ENCODE measurements around the gene TPSG1.
"Not testable (repeated sequence)": the region's sequence is repeated elsewhere in the genome, so short reads cannot be mapped to it uniquely, and the experiment has no call there.

TPSG1 gene

DNA sequence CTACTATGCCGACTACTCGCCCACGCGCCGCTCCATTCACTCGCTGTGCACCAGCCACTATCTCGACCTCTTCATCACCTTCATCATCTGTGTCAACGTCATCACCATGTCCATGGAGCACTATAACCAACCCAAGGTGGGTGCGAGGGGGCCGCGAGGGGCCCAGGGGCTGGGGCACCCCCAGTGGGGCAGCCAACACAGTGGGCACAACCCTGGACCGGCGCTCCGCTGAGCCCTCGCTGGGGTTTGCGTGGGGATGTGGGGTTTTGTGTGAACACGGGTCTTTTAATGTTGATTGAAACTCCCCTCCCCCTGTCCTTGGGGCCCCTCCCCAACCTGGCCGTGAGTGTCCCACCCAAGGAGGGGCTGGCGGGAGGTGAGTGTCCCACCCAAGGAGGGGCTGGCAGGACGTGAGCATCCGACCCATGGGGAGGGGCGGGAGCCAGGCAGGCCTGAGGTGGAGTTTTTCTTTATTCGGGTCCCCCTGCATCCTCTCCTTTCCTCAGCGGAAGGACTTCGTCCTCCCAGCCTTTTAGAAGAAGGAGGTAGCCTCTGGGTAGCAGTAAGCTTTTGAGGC, 11.2 kb downstream of the TPSG1 start:
- no peak for DNase-seq

DNA sequence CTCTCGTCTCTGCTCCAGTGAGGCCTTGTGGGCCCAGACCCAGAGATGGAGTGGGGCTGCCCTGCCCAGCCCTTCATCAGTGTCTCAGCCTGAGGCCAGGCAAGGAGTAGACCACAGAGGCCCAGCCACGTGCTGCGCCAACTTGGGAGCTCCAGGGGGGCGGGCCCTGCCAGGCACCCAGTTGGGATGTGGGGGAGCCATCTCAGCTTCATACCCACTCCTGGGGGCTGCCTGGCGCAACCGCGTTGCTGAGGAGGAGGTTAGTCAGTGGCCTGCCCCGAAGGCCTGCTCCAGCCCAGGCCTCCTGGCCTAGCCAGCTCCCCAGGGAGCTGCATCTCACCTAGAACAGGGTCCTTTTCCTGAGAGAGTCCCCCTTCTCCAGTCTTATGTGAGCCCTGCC, 11.8 kb downstream of the TPSG1 start:
- DNase-seq: no peak

DNA sequence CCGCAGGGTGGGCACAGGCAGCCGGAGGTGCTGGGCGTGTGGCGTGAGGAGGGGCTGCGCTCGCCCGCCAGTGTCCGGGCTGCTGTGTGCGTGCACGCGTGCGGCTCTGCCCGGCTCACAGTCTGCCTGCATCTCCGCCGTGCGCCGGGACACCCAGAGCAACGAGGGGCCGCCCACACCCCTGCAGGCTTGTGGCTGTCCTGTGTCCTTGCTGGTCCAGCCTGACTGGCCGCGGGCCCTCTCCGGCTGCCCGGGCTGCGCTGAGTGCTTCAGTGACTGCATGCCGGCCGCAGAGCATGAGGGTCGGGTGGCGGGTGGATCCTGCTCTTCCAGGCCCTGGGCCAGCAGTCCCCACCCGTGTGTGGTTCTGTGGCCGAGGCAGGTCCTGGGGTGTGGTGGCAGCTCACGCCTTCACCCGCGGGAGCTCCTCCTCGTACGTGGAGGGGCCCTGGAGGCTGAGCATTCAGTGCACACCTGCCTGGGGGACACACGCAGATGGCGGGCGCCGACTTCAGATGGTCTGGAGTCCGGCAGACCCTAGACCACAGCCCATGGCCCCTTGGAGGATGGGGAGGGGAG, 12.4 kb downstream of the TPSG1 start:
- no peak for DNase-seq

GRCh38 chr16:1211451-1212268, 13.4 kb downstream of the TPSG1 start:
- no peak for DNase-seq

GRCh38 chr16:1210461-1210860, 14.6 kb downstream of the TPSG1 start:
- no peak for DNase-seq

DNA sequence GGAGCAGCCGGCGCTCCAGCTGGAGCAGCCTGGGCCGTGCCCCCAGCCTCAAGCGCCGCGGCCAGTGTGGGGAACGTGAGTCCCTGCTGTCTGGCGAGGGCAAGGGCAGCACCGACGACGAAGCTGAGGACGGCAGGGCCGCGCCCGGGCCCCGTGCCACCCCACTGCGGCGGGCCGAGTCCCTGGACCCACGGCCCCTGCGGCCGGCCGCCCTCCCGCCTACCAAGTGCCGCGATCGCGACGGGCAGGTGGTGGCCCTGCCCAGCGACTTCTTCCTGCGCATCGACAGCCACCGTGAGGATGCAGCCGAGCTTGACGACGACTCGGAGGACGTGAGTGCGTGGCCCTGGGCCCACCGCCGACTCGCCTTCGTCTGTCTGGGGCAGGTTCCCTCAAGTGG, 16.0 kb downstream of the TPSG1 start:
- DNase-seq: no peak

DNA sequence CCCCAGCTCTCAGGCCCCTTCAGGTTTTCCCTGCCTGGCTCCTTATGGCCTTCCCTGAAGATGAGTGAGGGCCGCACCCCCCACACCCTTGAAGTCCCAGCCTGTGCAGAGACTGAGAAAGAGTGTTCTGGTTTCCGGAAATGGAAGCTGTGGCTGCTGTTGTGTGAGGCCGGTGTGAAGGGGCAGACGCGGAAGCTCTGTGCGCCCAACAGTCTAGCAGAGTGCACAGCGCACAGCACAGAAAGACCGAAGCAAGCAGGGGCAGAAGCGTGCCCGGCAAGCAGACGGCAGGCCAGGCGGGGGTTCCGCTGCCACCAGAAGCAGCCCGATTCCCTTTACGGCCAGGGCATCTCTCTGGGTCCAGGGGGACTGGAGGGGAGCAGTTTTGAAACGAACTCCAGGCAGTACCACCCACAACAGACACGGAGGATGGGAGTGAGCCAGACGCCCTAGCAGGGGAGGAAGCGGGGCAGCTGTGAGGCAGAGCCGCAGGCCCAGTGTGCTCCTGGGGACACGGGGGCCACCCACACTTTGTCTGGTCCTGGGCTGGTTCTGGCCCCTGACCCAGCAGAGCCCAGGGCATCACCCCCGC, 16.7 kb downstream of the TPSG1 start:
- DNase-seq: no peak

DNA sequence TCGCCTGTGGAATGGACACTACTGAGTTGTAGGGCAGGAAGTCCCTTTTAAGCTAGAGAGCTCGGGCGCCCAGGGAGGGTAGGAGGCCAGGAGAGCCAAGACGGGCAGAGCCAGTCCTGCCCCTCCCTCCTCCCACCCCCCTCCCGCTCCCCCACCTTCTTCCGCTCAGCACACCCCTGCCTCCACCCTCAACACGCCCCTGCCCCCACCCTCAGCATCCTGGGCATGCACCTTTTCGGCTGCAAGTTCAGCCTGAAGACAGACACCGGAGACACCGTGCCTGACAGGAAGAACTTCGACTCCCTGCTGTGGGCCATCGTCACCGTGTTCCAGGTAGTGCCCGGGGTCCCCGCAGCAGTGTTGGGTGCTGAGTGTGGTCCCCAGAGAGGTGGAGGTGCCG, 18.3 kb downstream of the TPSG1 start:
- no peak for DNase-seq

GRCh38 chr16:1206326-1206725, 18.7 kb downstream of the TPSG1 start:
- no peak for DNase-seq

DNA sequence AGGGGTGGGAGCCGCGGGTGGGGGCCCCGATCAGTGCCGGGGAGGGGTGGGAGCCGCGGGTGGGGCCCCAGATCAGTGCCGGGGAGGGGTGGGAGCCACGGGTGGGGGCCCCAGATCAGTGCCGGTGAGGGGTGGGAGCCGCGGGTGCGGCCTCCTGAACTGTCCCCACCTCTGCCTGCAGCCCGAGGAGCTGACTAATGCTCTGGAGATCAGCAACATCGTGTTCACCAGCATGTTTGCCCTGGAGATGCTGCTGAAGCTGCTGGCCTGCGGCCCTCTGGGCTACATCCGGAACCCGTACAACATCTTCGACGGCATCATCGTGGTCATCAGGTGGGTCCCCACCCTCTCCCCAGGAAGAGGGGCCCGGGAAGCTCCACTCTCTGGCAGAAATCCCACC, 20.1 kb downstream of the TPSG1 start:
- DNase-seq: no peak

DNA sequence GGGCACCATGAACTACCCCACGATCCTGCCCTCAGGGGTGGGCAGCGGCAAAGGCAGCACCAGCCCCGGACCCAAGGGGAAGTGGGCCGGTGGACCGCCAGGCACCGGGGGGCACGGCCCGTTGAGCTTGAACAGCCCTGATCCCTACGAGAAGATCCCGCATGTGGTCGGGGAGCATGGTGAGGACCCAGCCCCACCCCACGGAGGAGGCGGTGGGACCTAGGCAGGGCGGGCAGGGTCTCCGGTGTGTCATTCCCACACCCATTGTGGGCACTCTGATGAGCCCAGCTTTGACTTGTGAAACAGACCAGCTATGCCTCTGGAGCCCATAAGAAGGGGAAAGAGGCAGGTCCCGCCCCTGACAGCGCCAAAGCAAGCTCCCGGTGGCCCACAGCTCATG, 22.8 kb downstream of the TPSG1 start:
- no peak for DNase-seq

DNA sequence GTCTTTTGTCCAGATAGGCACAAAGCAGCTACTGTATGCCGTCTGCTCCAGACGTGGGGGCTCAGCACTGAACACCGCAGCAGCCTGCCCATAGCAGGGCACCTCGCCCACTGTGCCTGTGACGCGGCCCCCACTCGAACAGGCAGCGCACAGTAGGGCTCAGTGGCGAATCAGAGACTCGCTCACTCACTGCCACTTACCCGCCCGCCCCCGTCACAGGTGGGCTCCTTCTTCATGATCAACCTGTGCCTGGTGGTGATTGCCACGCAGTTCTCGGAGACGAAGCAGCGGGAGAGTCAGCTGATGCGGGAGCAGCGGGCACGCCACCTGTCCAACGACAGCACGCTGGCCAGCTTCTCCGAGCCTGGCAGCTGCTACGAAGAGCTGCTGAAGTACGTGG, 23.6 kb downstream of the TPSG1 start:
- no peak for DNase-seq

- DNase-seq: no peak
These were observed 24.9 kb downstream of the TPSG1 start for GRCh38 chr16:1200014-1200627.

- DNase-seq: no peak
These were observed 25.6 kb downstream of the TPSG1 start for GRCh38 chr16:1199347-1200013.

DNA sequence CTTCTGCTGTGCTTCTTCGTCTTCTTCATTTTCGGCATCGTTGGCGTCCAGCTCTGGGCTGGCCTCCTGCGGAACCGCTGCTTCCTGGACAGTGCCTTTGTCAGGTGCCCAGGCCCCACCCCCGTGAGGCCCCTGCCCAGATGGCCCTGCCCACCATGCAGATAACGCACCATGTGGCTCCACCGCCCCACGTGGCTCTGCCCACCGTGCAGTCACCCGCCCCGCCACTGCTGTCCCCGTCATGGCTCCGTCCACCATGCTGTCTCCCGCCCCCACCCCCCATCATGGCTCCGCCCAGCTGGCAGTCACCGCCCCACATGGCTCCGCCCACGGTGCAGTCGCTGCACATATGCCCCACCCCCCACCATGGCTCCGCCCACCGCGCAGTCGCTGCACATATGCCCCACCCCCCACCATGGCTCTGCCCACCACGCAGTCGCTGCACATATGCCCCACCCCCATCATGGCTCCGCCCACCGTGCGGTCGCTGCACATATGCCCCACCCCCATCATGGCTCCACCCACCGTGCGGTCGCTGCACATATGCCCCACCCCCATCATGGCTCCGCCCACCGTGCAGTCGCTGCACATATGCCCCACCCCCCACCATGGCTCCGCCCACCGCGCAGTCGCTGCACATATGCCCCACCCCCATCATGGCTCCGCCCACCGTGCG, 26.3 kb downstream of the TPSG1 start:
- DNase-seq: not testable (repeated sequence)

DNA sequence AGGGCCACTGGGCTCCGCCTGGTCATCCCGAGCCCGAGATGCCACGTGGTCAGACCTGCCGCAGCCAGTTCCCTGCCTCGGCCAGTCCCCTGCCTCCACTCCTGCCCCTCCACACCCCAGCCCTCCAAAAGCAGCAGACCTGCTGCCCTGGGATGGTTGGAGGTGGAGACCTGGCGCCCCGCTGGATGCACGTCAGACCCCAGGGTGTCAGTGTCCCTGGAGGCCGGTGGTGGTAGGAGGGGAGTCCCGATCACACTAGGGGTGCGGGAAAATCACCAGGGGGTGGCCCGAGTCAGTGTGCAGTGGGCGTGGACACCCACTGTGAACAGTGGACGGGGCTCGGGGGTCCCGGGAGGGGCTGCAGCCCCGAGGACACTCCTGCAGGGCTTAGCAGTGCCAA, 26.9 kb downstream of the TPSG1 start:
- no peak for DNase-seq

- no peak for DNase-seq
These were observed 27.7 kb downstream of the TPSG1 start for GRCh38 chr16:1197237-1197866.

- no peak for DNase-seq
These were observed 28.6 kb downstream of the TPSG1 start for GRCh38 chr16:1196494-1196893.

GRCh38 chr16:1195393-1195666, 29.7 kb downstream of the TPSG1 start:
- no peak for DNase-seq

DNA sequence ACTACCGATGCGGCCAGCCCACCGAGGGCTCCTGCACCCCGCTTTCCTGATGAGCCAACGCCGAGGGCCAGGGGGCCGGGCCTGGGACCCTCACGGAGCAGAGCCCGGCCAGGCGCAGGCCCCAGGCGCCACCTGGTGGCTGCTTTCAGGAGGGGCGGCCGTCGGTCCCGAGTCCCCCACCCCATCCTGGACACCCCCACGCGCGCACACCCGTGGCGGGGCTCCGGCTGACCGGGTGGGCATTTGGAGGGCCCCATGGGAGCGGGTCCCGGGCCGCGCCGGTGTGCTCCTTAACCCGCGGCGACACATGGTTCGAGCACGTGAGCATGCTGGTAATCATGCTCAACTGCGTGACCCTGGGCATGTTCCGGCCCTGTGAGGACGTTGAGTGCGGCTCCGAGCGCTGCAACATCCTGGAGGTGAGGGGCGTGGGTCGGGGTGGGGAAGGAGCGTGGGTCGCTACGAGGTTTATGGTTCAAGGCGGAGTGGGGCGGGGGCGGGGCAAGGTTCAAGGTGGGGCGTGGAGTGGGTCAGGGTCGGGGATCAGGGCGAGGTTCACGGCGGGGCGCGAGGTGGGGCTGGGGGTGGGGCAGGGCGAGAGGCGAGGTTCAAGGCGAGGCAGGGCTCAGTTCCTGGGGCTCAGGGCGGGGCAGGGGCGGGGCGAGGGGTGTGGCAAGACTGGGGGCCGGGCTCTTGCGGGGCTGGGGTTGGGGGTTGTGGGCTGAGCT, 30.2 kb downstream of the TPSG1 start:
- DNase-seq: no peak

- no peak for DNase-seq
These were observed 31.1 kb downstream of the TPSG1 start for GRCh38 chr16:1193825-1194581.

All from hematopoietic multipotent progenitor cell treated with erythropoietin and hydrocortisone succinate and interleukin-3 and kit ligand, for 6 days (in vitro differentiated cells).